Panc1 (cell line): ENCODE data around the gene SEL1L3.

Experiments used
- CTCF ChIP-seq: fragments of 450-650 bp; IDR thresholded peaks from 2 replicates; pipeline ENCODE4 v1.5.1; 2017; ENCODE audit warnings: mild to moderate bottlenecking
- POLR2AphosphoS5 ChIP-seq: IDR thresholded peaks from 2 replicates; pipeline ENCODE4 v1.6.1; 2012; ENCODE audit warnings: mild to moderate bottlenecking, low read depth, low read length, moderate library complexity
- REST ChIP-seq, 2 experiments: IDR thresholded peaks; 2 replicates each; pipeline ENCODE4 v1.6.1; 2011 to 2012; ENCODE audit warnings: low read depth in 2 of 2, control low read depth in 1 of 2, low read length in 1 of 2, mild to moderate bottlenecking in 1 of 2, moderate library complexity in 1 of 2; ENCODE audit not compliant: insufficient read depth in 1 of 2
- SIN3A ChIP-seq: IDR thresholded peaks from 2 replicates; pipeline ENCODE4 v1.6.1; 2012; ENCODE audit warnings: low read depth, mild to moderate bottlenecking, low read length, moderate library complexity, borderline replicate concordance; ENCODE audit not compliant: insufficient read depth
- TCF7L2 ChIP-seq: IDR thresholded peaks from 2 replicates; pipeline ENCODE4 v1.6.1; 2011; ENCODE audit warnings: mild to moderate bottlenecking, low read depth, low read length, inconsistent platforms

GRCh38 chr4:25790024-25790423, 72.8 kb downstream of the SEL1L3 start:
- no peak for TF ChIP-seq CTCF
- no peak for TF ChIP-seq POLR2AphosphoS5
- TF ChIP-seq SIN3A, result no peak
- no peak for TF ChIP-seq REST (IDR thresholded peaks at IDR 0.05; ENCODE audit: insufficient read depth in 1 of 2, low read depth in 2 of 2, low read length in 1 of 2)
- no peak for TF ChIP-seq TCF7L2
